Suprapubic skin (tissue), 4 donors: ENCODE data around the gene FBXO10.

Source experiments
- CTCF ChIP-seq, 2 donors: fragments of 200-600 bp in 1 of 2; fragments of 450-650 bp in 1 of 2; sonication (generic) in 1 of 2; IDR thresholded peaks; one replicate each; pipeline ENCODE4 v1.5.1; 2016 to 2019; ENCODE audit warnings: antibody characterized with exemption in 2 of 2, mild to moderate bottlenecking in 1 of 2, moderate library complexity in 1 of 2
- EP300 ChIP-seq: sonication (generic); formaldehyde crosslinking; IDR thresholded peaks from one replicate; pipeline ENCODE4 v1.6.1; 2017; ENCODE audit warnings: antibody characterized with exemption
- POLR2A ChIP-seq, 2 donors: fragments of 450-650 bp; IDR thresholded peaks; one replicate each; pipeline ENCODE4 v1.6.1; 2017; ENCODE audit warnings: antibody characterized with exemption in 2 of 2, mild to moderate bottlenecking in 2 of 2, moderate library complexity in 2 of 2
- POLR2AphosphoS5 ChIP-seq, 3 donors: sonication (generic); formaldehyde crosslinking; IDR thresholded peaks; one replicate each; pipeline ENCODE4 v1.6.1; 2017; ENCODE audit warnings: antibody characterized with exemption in 3 of 3

GRCh38 chr9:37617832-37618231, 41.7 kb upstream of the FBXO10 start:
- TF ChIP-seq CTCF (IDR thresholded peaks at IDR 0.05), result no peak
- no peak for TF ChIP-seq EP300
- TF ChIP-seq POLR2A (IDR thresholded peaks at IDR 0.05), result no peak
- TF ChIP-seq POLR2AphosphoS5 (IDR thresholded peaks at IDR 0.05), result no peak
